ENCODE measurements around the gene ZNF532. TPM values are rescaled to one million over a fixed set of nuclear protein-coding genes. Genes with fewer than 3 reads are reported as not detected.

Gene ZNF532
- total RNA-seq, 4 donors from 2014 or later: 3.9 to 188 (median 12.7) TPM

- Histone ChIP-seq H3K4me1 (no peaks in the 10 kb centered on the region), H3K27ac (no peak overlapping the region), H3K27me3 (no peaks in the 10 kb centered on the region), H3K4me3 (no peak overlapping the region), H3K36me3 (no peaks in the 10 kb centered on the region), H3K9me3 (no peaks in the 10 kb centered on the region)
- DNase-seq: no peak
- TF ChIP-seq CTCF (IDR thresholded peaks at IDR 0.05) (no peak), POLR2A (IDR thresholded peaks at IDR 0.05) (no peak)
These were observed 143.8 kb downstream of the ZNF532 start for GRCh38 chr18:59008302-59008974.

DNA sequence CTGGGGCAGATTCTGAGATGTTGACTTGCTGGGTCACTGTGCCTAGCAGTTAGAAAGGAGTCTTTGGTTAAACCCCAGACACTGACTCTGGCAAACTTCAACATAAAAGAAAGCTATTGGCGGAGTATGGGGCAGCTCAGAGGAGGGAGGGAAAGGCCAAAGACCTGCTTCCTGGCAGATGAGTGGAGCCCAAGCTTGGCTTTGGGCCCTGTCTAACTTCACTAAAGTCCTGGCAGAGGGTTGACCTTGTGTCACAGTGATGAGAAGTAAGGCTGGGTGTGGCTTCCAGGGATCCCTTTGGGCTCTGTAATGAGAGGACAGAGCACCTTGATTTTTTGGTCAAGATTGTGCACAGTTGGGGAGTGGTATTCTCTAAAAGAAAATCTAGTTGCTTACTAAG, 145.2 kb downstream of the ZNF532 start:
- Histone ChIP-seq H3K27me3 (no peaks in the 10 kb centered on the region), H3K4me1 (no peaks in the 10 kb centered on the region), H3K27ac (no peak overlapping the region), H3K36me3 (no peaks in the 10 kb centered on the region), H3K9me3 (no peaks in the 10 kb centered on the region), H3K4me3 (no peak overlapping the region)
- TF ChIP-seq POLR2A (IDR thresholded peaks at IDR 0.05) (no peak), CTCF (IDR thresholded peaks at IDR 0.05) (no peak)
- no peak for DNase-seq

GRCh38 chr18:59011289-59011688, 146.6 kb downstream of the ZNF532 start:
- Histone ChIP-seq H3K4me3 (no peak overlapping the region), H3K27ac (no peak overlapping the region), H3K4me1 (no peaks in the 10 kb centered on the region), H3K9me3 (no peaks in the 10 kb centered on the region), H3K36me3 (no peaks in the 10 kb centered on the region), H3K27me3 (no peaks in the 10 kb centered on the region)
- TF ChIP-seq CTCF (IDR thresholded peaks at IDR 0.05) (no peak), POLR2A (IDR thresholded peaks at IDR 0.05) (no peak)
- no peak for DNase-seq

DNA sequence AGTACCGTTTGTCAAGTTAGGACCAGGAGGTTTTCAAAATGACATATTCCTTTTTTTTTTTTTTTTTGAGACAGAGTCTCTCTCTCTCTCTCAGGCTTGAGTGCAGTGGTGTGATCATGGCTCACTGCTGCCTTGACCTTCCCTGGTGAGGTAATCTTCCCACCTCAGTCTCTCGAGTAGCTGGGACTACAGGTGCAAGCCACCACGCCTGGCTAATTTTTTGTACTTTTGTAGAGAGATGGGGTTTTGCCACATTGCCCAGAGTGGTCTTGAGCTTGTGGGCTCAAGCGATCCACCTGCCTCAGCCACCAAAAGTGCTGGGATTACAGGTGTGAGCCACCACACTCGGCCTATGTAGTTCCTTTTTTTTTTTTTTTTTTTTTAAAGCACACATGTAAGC, 147.1 kb downstream of the ZNF532 start:
- H3K4me3 ChIP-seq: no peak overlapping the region
- TF ChIP-seq POLR2A (IDR thresholded peaks at IDR 0.05) (no peak), CTCF (IDR thresholded peaks at IDR 0.05) (no peak)
- H3K4me1 ChIP-seq: no peaks in the 10 kb centered on the region
- no peaks in the 10 kb centered on the region for H3K36me3 ChIP-seq
- no peak overlapping the region for H3K27ac ChIP-seq
- no peaks in the 10 kb centered on the region for H3K27me3 ChIP-seq
- DNase-seq: peak in 1 of 3 donors; percentile 20
- no peaks in the 10 kb centered on the region for H3K9me3 ChIP-seq

- H3K9me3 ChIP-seq: no peaks in the 10 kb centered on the region
- no peaks in the 10 kb centered on the region for H3K4me1 ChIP-seq
- no peaks in the 10 kb centered on the region for H3K36me3 ChIP-seq
- TF ChIP-seq CTCF (IDR thresholded peaks at IDR 0.05) (no peak), POLR2A (IDR thresholded peaks at IDR 0.05) (no peak)
- H3K27ac ChIP-seq: no peak overlapping the region
- no peaks in the 10 kb centered on the region for H3K27me3 ChIP-seq
- DNase-seq: peak in 1 of 3 donors; percentile 25
- no peak overlapping the region for H3K4me3 ChIP-seq
These were observed 148.4 kb downstream of the ZNF532 start for GRCh38 chr18:59012815-59013705.

All from Peyer's patch (tissue), 4 donors.